GOT3 (cell line): ENCODE results near the gene LRRC37A.
A peak's percentile ranks its signal among the peaks of the same experiment; 100 is the strongest.
"Not testable (repeated sequence)": the region's sequence is repeated elsewhere in the genome, so short reads cannot be mapped to it uniquely, and the experiment has no call there.

ENCODE experiments used
- DNase-seq: peaks from one replicate; lab custom pipeline; 2025; ENCODE audit warnings: mixed read lengths; lab: John Stamatoyannopoulos, UW

The LRRC37A gene

DNA sequence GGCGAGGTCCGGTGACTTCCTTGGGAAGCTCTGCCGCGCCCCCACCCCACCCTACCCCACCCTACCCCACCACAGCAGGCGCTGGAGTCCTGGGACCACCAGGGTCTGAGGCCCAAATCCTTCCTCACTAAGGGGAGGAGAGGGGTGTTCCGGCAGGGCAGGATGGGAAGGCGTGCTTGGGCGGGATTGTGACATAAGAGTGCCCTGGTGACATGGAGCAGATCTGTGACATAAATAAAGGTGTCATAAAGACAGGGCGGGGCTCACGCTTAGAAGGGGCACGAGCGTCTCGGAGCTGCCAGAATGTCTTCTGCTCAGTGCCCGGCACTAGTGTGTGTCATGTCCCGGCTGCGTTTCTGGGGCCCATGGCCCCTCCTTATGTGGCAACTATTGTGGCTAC, at the start of gene LRRC37A:
TSS of gene LRRC37A (plus strand) at position 301 of the 400 bp plus-strand sequence. CDS start at position 304, 3 bp downstream.
- not testable (repeated sequence) for DNase-seq

DNA sequence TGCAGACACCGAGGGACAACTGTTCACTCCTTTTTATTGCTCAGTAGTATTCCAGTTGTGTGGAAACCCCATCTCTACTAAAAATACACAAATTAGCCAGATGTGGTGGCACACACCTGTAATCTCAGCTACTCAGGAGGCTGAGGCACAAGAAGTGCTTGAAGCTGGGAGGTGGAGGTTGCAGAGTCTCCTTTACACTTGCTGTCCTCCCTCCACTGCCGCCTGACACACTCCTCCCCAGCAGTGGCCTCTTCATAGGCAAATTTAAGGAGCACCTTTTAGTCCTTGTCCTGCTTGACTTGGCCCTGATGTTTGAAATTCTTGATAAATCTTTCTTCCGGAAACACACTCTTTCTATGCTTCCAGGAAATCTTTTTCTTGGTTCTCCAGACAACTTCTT, 45.8 kb upstream of the LRRC37A start:
- not testable (repeated sequence) for DNase-seq

DNA sequence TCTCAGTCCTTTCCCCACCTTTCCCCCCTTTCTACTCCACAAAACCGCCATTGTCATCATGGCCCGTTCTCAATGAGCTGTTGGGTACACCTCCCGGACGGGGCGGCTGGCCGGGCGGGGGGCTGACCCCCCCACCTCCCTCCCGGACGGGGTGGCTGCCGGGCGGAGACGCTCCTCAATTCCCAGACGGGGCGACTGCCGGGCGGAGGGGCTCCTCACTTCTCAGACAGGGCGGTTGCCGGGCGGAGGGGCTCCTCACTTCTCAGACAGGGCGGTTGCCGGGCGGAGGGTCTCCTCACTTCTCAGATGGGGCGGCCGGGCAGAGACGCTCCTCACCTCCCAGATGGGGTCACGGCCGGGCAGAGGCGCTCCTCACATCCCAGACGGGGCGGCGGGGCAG, 42.1 kb upstream of the LRRC37A start:
- DNase-seq, result not testable (repeated sequence)

DNA sequence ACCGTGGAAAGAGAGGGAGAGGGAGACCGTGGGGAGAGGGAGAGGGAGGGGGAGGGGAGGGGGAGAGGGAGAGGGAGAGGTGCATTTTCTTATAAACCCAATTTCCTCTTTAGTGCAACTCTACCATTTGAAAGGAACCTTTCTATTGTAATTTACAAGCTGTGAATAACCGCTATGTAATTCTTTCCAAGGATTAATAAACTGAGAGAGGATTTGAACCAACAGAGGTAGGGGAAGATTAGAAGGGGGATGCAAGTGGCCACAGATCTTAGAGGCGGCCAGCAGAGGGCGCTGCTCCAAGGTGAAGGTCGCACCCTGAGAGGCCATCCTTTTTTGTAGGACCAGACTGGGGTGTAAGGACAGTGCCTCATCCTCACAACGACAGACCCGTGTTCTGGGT, 41.2 kb upstream of the LRRC37A start:
- DNase-seq, result not testable (repeated sequence)

DNA sequence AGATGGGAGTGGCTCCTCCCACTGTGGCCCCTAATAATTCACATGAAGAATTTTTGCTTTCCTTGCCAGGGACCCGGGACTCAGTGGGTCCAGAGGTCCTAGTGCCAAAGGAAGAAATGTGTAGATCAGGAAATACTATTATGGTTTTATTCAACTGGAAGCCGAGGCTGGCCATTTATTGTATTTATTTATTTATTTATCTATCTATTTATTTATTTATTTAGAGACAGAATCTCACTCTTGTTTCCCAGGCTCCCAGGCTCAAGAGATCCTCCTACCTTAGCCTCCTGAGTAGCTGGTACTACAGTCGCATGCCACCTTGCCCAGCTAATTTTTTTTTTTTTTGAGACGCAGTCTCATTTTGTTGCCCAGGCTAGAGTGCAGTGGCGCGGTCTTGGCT, 40.7 kb upstream of the LRRC37A start:
- not testable (repeated sequence) for DNase-seq

DNA sequence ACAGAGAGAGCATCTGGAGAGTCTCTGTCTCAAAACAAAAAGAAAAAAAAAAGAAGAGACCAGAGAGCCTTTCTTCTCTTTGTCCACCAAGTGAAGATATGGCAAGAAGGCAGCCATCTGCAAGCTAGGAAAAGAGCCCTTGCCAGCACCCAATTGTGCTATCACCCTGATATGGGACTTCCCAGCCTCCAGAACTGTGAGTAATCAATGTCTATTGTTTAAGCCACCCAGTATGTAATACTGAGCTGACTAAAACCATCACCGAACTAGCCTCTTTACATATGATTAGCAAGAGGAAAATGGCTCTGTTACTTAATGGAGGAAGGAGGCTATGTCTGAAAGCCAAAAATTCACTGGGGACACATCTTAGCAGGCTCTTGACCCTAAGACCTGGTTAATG, 38.6 kb upstream of the LRRC37A start:
- not testable (repeated sequence) for DNase-seq

DNA sequence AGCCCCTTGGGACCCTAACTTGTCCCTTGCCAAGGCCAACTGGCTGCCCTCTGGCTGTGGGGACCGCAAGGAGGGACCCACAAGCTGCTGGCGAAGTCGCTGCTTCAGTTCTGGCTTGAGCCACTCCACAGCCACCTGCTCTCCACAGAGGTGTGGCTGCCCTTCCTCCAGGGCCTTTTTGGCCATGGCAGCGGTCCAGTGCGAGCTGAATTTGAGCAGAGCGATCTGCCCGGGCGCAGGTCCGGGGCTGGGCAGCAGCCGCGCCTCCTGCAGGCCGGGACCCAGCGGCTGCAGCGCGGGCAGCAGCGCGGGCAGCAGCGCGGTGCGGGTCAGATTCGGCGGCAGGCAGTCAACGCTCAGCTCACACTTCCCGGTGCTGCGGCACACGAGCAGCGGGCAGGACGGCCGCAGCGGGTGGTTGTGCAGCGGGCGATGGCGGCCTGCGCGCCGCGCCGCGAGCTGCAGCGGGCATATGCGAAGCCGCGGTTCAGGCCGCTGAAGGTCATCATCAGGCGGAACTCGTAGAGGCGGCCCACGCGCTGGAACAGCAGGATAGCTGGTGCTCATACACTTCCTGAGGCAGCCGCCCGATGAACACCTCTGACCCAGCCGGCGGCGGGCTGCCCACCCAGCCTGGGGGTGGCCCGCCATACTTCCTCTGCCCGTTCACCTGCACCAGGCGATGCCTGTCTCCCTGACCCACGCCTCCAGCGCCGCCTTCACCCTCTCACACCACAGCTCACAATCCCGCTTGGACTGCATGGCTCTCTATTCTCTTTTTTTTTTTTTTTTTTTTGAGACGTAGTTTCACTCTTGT, 34.9 kb upstream of the LRRC37A start:
- DNase-seq, result not testable (repeated sequence)

DNA sequence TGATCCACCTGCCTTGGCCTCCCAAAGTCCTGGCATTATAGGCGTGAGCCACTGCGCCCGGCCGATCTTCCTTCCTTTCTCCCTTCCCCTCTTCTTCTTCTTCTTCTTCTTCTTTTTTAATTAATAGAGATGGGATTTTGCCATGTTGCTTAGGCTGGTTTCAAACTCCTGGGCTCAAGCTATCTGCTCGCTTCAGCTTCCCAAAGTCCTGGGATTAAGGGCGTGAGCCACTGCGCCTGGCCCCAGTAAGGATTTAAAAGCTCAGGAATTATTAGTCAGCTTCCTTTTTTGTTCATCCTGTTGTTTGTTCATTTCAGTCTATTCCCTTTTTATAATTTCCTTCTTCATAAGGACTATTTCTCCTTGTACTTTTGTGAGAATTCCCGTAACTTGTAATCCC, 32.7 kb upstream of the LRRC37A start:
- no peak for DNase-seq

DNA sequence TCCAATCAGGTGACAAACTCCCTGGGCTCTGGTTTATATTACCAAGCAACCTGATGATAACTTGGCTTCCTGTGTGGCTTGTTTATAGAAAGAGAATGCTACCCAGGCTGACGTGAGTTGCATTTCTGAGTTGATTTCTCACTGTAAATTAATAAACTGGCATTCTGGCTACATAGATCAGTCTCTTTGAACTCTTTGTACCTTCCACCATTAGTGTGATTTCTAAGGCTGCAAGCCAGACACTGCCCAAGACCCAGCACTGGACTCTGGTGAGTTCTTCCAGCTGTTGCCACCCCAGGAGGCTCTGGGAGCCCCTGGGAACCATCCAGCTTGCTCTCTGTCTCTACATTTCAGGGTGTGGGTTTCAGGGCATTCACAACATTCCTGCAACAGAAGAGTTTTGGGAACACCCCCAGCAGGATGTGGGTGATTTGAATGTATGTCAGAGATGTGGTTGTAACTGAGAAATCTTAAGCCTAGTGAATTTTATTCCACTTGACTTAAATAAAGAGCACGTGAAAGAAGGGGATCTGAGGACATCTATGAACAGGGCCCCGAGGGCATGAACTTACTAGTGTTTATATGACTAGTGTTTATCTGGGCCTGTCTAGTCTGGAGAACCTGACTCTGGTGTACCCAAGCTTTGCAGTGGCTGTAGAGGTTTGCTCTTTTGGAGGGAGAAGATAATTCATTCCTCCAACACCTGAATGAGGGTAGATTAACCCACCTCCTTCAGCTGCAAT, 30.3 kb upstream of the LRRC37A start:
- DNase-seq, result no peak

DNA sequence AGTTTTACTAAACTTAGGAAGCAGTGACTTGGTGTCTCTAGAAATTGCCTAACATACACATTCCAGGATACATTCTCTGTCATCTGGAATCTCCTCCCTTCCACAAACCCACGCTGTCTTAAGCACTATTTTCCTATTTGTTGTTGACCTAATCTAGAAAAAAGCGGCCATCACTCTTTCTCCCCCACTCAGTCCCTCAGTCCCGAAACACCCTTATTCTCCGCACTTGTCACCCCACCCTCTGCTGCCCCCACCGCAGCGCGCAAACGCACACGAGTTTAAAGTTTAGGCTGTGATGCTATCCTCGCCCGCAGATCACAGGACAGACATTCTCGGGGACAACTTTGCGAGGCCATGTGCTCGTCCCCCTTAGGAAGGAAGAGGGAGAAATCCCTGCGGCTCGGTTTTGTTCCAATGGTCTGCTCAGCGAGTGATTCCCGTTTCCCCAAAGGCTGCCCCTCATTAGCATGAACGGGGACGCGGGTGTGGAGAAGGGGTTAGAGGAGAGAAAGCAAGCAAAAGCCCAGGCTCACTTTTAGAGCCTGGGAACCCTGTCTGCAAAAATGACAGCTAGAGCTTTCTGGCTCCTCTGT, 28.8 kb upstream of the LRRC37A start:
- DNase-seq, result not testable (repeated sequence)

DNA sequence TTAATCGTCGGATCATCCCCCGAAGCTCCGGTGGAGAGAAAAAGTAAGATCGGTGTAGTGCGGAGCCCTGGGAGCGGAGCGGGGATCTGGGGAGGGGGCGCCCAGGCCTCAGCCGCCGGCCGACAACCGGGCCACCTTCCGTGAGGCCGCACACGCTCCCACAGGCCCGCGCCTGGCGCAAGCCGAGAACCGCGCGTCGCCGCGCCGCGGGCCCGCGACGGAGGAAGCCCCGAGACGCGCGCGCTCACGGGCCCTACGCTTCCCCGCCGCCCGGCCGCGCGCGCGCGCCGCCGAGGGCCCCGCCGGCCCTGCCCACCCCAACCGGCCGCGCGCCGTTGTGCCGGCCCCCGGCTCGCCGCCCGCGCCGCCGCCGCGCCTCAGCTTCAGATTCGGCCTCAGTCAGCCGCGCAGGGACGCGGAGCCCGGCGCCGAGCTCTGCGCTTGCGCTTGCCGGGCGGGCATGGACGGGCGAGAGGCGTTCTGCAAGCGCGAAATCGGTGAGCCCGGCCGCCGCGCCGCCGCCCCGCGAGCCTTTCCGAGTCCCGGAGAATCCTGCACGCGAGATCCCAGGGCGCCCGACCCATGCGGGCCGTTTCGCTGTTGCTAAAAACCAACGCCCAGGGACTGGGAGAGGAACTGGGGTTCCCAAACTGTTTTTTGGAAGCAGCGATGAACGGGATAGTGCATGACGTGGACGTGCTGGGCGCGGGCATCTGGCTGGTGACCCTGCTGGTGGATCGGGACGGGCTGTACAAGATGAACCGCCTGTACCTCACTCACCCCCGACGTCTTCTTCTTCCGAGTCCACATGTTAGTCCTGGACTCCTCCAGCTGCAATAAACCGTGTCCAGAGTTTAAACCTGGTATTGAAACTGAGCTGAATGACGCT, 28.0 kb upstream of the LRRC37A start:
- DNase-seq, result peak; percentile 63

DNA sequence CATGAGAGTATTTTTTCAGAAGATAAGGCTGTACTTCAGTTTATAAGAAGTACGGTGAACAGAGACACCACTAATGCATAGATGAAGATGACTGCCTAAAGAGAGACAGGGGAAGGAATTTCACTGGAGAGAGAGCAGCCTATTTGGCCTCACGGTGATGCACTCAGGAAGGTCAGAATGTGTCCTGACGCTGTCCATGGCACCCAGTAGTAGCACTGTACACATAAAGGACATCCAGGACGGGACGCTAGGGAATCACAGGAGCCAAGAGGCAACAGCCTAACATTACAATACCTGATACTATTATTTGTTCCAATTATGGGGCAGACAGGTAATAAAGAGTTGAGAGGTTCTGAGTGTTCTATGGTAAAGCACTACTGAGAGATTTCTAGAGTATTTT, 24.9 kb upstream of the LRRC37A start:
- DNase-seq, result no peak

DNA sequence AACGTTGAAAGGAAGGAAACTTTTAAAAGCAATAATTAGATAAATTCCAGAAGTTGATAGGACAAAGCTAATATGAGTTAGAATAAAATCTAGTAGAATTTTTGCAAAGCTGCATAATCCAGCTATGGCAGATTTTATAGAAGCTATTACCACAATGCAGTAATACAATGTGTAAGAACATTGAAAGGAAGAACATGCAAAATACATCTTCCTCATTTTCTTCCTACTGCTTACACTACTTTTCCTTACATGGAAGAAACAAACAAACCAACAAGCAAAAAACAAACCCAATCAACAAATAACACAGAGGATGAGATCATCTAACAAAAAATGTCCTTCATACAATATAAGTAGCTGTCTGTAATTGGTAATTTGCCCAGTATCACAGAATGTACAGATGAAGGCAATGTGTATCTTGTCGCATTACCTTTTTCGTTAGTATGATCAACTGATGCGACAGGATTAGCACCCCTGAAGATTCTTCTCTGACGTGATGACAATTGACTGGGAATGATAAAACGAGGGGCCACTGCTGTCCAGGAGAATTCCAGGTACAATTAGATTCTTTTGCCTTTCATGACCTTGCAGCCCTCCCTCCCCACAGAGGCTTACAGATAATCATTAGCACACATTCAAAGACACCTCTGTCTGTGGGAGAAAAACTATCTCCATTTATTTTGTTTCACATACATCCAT, 21.2 kb upstream of the LRRC37A start:
- DNase-seq, result no peak

DNA sequence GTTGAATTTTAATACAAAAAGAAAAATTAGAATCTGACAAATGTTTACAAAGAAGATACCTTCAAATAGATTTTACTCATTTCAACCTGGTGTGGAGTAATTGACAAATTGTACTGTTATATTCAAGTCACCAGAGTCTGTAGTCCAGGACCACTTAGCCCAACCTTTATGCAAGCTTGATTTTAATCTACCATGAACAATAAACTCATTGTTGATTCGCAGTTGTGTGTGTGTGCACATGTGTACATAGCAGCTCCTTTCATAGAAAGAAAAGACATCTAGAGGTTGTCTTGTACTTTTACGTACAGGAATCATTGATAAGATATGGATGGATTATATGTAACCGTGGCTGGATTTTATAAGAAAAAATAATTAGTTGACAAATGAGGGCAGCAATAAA, 20.7 kb upstream of the LRRC37A start:
- DNase-seq, result no peak

DNA sequence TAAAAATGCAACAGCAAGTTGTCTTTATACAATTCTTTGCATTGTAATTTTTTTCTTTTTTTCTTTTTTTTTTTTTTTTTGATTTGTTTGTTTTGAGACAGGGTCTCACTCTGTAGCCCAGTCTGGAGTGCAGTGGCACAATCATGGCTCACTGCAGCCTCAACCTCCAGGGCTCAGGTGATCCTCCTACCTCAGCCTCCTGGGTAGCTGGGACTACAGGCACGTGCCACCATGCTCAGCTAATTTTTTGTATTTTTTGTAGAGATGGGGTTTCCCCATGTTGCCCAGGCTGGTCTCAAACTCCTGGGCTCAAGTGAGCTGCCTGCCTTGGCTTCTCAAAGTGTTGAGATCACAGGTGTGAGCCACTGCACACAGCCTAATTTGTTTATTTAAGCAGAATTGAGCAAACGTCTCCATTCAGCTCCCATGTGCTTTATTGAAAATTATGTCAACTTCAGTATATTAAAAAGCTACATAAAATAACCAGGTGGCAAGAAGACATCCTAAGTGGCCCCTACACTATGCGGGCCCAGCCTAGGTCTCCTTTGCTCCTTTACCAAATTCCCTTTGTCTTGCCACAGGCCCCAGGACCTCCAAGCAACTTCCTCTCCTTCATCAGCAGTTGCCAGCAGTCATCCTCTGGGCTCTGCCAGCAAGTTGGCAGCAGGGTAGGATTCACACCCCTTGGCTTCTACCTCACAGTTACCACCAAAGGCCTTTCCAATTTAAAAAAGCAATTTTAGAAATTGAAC, 18.0 kb upstream of the LRRC37A start:
- not testable (repeated sequence) for DNase-seq

DNA sequence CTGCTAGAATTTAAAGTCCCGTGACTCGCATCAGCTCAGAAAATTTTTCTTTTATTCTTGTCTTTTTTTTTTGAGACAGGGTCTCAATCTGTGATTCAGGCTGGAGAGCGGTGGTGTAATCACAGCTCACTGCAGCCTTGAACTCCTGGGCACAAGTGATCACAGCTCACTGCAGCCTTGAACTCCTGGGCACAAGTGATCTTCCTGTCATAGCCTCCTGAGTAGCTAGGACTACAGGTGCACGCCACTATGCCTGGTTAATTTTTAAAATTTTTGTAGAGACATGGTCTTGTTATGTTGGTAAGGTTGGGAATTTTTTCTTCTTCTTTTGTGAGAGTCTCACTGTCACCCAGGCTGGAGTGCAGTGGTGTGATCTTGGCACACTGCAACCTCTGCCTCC, 13.6 kb upstream of the LRRC37A start:
- DNase-seq, result not testable (repeated sequence)

DNA sequence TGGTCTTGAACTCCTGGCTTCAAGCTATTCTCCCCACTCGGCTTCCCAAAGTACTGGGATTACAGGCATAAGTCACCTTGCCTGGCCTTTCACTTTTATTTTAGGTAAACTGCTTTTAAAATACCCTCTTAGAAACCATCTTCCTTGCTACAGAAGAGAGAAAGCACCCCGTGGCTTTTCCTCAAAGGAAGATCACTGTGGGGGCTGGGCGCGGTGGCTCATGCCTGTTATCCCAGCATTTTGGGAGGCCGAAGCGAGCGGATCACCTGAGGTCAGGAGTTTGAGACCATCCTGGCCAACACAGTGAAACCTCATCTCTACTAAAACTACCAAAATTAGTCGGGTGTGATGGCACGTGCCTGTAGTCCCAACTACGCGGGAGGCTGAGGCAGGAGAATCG, 12.3 kb upstream of the LRRC37A start:
- DNase-seq, result not testable (repeated sequence)

DNA sequence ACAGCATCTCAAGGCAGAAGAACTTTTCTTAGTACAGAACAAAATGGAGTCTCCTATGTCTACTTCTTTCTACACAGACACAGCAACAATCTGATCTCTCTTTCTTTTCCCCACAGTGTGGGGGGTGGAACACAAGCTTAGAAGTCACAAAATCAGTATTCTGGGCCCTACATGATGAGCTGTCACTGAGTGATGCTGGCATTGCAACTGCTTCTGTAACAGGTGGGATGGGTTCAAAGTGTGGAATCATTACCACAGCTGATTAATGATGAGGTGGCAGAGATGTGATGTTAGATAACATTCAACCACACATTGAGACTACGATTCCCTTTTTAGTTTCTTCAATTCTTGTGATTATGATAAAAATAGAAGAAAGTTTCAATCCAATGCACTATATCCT, 10.5 kb upstream of the LRRC37A start:
- DNase-seq, result not testable (repeated sequence)

DNA sequence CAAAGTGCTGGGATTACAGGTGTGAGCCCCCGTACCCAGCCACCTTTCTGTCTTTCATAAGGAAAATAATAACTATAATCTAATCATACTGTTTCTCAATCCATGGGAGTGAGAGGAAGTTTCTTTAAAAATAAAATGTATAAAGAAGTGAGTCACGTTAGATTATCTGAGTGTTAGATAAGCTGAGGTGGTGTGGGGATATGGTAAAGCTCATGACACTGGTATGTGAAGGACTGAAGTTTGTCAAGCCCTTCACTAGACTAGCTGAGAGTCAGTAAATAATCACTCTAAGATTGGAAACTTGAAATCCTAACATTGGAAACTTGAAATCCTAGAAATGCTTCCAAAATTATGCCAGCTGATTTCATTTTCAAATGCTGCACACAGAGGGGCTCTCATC, 9.4 kb upstream of the LRRC37A start:
- DNase-seq, result not testable (repeated sequence)

DNA sequence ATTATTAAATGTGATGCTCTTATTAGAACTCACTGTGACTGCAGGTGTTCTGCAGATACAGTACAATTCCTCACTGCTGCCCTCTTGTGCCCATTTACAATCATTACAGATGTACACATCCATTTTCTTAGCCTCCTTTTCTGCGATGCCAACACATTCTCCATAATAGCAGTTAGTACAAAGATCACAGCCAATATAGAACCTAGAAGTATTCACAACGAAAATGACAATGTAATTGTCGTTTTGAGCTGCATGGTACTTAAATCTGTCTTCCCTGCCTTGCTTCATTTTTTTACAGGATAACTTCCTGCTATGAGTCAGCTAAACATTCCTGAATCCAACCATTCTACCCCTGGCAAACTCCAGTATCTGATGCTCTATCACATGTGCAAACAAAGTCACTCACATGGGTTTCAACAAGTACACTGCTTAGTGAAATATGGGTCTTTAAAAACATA, 8.1 kb upstream of the LRRC37A start:
- not testable (repeated sequence) for DNase-seq
